GM12878 (cell line): ENCODE results near the gene FAM120A. TPM values are rescaled to one million over a fixed set of nuclear protein-coding genes. Genes with fewer than 3 reads are reported as not detected.

Source experiments
- ATAC-seq: fragments of 200-7000 bp; cut with Tn5 transposase; 3 replicates; pipeline ENCODE4 v1.9.1; 2020; ENCODE audit warnings: mild to moderate bottlenecking, moderate library complexity
- BruUV-seq: library from RNA; stranded (reverse); fragments of 400-500 nt; replicated peaks from 2 replicates; lab custom pipeline; 2021; lab: Mats Ljungman, UMichigan
- CTCF ChIA-PET: fragments of 300-600 bp; sonication (Branson Sonifier 250); formaldehyde crosslinking; extraction: SDS; loops from one replicate; lab custom pipeline; 2021; ENCODE audit warnings: inconsistent platforms; lab: Yijun Ruan, JAX
- POLR2A ChIA-PET: fragments of 350-600 bp; formaldehyde crosslinking; extraction: SDS; loops from one replicate; lab custom pipeline; 2021; ENCODE audit warnings: inconsistent platforms; lab: Charles Lee
- RAD21 ChIA-PET: fragments of 300-600 bp; sonication (Branson Sonifier 250); formaldehyde crosslinking; loops from one replicate; lab custom pipeline; 2023; ENCODE audit warnings: antibody characterized with exemption; ENCODE audit not compliant: unreplicated experiment; lab: Charles Lee
- SMC1A ChIA-PET: fragments of 300-600 bp; sonication (Branson Sonifier 250); formaldehyde crosslinking; loops from one replicate; lab custom pipeline; 2023; ENCODE audit not compliant: unreplicated experiment, uncharacterized antibody; lab: Charles Lee
- DNase-seq: peaks from one replicate; pipeline ENCODE4 v3.0.0-alpha.2; 2011; ENCODE audit warnings: low read depth, low spot score
- FAIRE-seq: peaks from 3 replicates; lab custom pipeline; 2011; peaks lifted over from hg19 to GRCh38; lab: Jason Lieb, UNC
- H2AFZ ChIP-seq: 2 replicates; pipeline ENCODE4 v1.6.0; 2011; ENCODE audit warnings: low read depth, low read length, control low read depth; ENCODE audit not compliant: control insufficient read depth
- H3K27ac ChIP-seq: 2 replicates; pipeline ENCODE4 v1.5.1; 2011; ENCODE audit warnings: control low read depth; ENCODE audit not compliant: control insufficient read depth, insufficient read depth
- H3K27me3 ChIP-seq, 2 experiments: replicated peaks in 1 of 2; 2 replicates each; pipeline versions ENCODE4 v1.6.0 to v1.6.1; 2011; ENCODE audit warnings: low read length in 1 of 2; ENCODE audit not compliant: control insufficient read depth in 2 of 2, insufficient read depth in 2 of 2
- H3K36me3 ChIP-seq, 2 experiments: 2 replicates each; pipeline ENCODE4 v1.5.1; 2011; ENCODE audit warnings: low read length in 1 of 2; ENCODE audit not compliant: control insufficient read depth in 2 of 2, insufficient read depth in 2 of 2
- H3K4me1 ChIP-seq: 2 replicates; pipeline ENCODE4 v1.6.1; 2011; ENCODE audit warnings: mild to moderate bottlenecking, low read length, moderate library complexity, mixed read lengths; ENCODE audit not compliant: control insufficient read depth, insufficient read depth
- H3K4me2 ChIP-seq: 2 replicates; pipeline ENCODE4 v1.6.0; 2011; ENCODE audit warnings: control low read depth; ENCODE audit not compliant: control insufficient read depth, insufficient read depth
- H3K4me3 ChIP-seq: fragments of 200-600 bp; sonication (generic); 2 replicates; pipeline ENCODE4 v1.5.1; 2016
- H3K79me2 ChIP-seq: 2 replicates; pipeline ENCODE4 v1.6.0; 2011; ENCODE audit warnings: low read length; ENCODE audit not compliant: control insufficient read depth, insufficient read depth
- H3K9ac ChIP-seq: 2 replicates; pipeline ENCODE4 v1.8.0; 2011; ENCODE audit warnings: low read length, control low read depth, mixed read lengths; ENCODE audit not compliant: control insufficient read depth, insufficient read depth
- H3K9me3 ChIP-seq: replicated peaks from 3 replicates; pipeline ENCODE4 v1.5.1; 2011; ENCODE audit warnings: mild to moderate bottlenecking, low read length; ENCODE audit not compliant: control insufficient read depth, insufficient read depth
- H4K20me1 ChIP-seq: 2 replicates; pipeline ENCODE4 v1.6.0; 2011; ENCODE audit not compliant: control insufficient read depth, insufficient read depth
- DPF2 ChIP-seq: fragments of 450-650 bp; IDR thresholded peaks from 2 replicates; pipeline ENCODE4 v1.6.1; 2017; ENCODE audit warnings: mild to moderate bottlenecking
- EP300 ChIP-seq, 2 experiments: fragments of 150-350 bp in 1 of 2; IDR thresholded peaks; 2 replicates each; pipeline ENCODE4 v1.6.1; 2011 to 2012; ENCODE audit warnings: low read depth in 2 of 2, low read length in 2 of 2, borderline replicate concordance in 1 of 2, improper control_type of control experiment in 1 of 2, inconsistent platforms in 1 of 2; ENCODE audit not compliant: control insufficient read depth in 1 of 2
- IKZF1 ChIP-seq: fragments of 450-650 bp; conservative IDR thresholded peaks from 2 replicates; pipeline ENCODE4 v1.6.1; 2017; ENCODE audit warnings: antibody characterized with exemption, mild to moderate bottlenecking
- SPI1 ChIP-seq: IDR thresholded peaks from 2 replicates; pipeline ENCODE4 v1.6.1; 2011; ENCODE audit warnings: low read depth, mild to moderate bottlenecking, low read length, moderate library complexity, borderline replicate concordance; ENCODE audit not compliant: insufficient read depth
- TBL1XR1 ChIP-seq: IDR thresholded peaks from 2 replicates; pipeline ENCODE4 v1.6.1; 2012; ENCODE audit warnings: low read depth, low read length, improper control_type of control experiment
- YBX1 ChIP-seq: fragments of 450-650 bp; IDR thresholded peaks from 2 replicates; pipeline ENCODE4 v1.6.1; 2016; ENCODE audit warnings: antibody characterized with exemption
- YY1 ChIP-seq: IDR thresholded peaks from 2 replicates; pipeline ENCODE4 v1.6.1; 2011; ENCODE audit warnings: low read depth, mild to moderate bottlenecking, low read length
- WGBS: methylation state at CpG from one replicate; pipeline ENCODE4 v1.1.6; 2016; ENCODE audit warnings: low lambda C conversion rate; ENCODE audit not compliant: insufficient replicate concordance, insufficient coverage; ENCODE audit errors: missing lambda C conversion rate; 5-methylcytosine and 5-hydroxymethylcytosine counted together
- in situ Hi-C: fragments of 300-500 bp; cut with MboI; formaldehyde crosslinking; loops from 9 replicates; pipeline ENCODE4 v1.14.3; 2018; ENCODE audit warnings: mixed read lengths
- intact Hi-C: fragments of 100-400 bp; cut with micrococcal nuclease; formaldehyde crosslinking; loops from one replicate; pipeline ENCODE4 v1.14.2; 2022; ENCODE audit not compliant: unreplicated experiment
- polyA plus RNA-seq, 11 experiments: library from polyadenylated mRNA; depleted of rRNA in 4 of 11; unstranded in 6 of 11; stranded (reverse) in 5 of 11; fragments of >200 nt; fragmentation: Nextera tagmentation in 4 of 11; fragmentation: Illumina TruSeq in 1 of 11; extraction: Ambion mirVana in 4 of 11; extraction: Trizol in 1 of 11; gene quantifications; 1 replicate in 1 of 11; 2 replicates in 10 of 11; pipeline versions ENCODE4 v1.2.1 to v1.2.3, GENCODE V29; 2011 to 2016; ENCODE audit warnings: inconsistent platforms in 2 of 11, missing spikeins in 2 of 11, low read depth in 1 of 11
- total RNA-seq, 4 experiments: library from RNA; depleted of rRNA in 3 of 4; stranded (reverse); fragments of >200 nt in 3 of 4; fragmentation: Illumina TruSeq in 1 of 4; extraction: Trizol in 1 of 4; gene quantifications; 2 replicates each; pipeline versions ENCODE4 v1.2.1 to v1.2.3, GENCODE V29; 2013 to 2021
- TF ChIP-seq, protein P1 (sequence below): fragments of 450-650 bp; IDR thresholded peaks from 2 replicates; pipeline ENCODE4 v1.6.1; 2016; ENCODE audit warnings: mild to moderate bottlenecking
- TF ChIP-seq, protein P2 (sequence below): IDR thresholded peaks from 2 replicates; pipeline ENCODE4 v1.6.1; 2011; ENCODE audit warnings: low read depth, low read length, improper control_type of control experiment, borderline replicate concordance
- TF ChIP-seq, protein P3 (sequence below): fragments of 450-650 bp; IDR thresholded peaks from 2 replicates; pipeline ENCODE4 v1.6.1; 2016; ENCODE audit warnings: mild to moderate bottlenecking

Gene FAM120A
- total and polyA plus RNA-seq, 10 of the 15 experiments (the other 5 are each of a cell fraction or from before 2014, with no cell fraction given): 13.1 to 89.6 (median 52.5) TPM

GRCh38 chr9:93464395-93464794, 12.9 kb downstream of the FAM120A start:
- DNase-seq (no peak), FAIRE-seq (no peak), ATAC-seq (peak; percentile 69)
- no peaks in the 10 kb centered on the region for H4K20me1 ChIP-seq
- peak overlapping the region; percentile 60 for H3K27ac ChIP-seq
- peaks cover 31% of the 10 kb centered on the region for H3K4me1 ChIP-seq
- CTCF ChIA-PET: interaction anchor here (0.7 to 2.8 kb wide), 4 partner anchors 9 to 102 kb away, joined by 3 to 17 read pairs (median 8); partner anchors contain the start of gene FAM120AOS
- peak overlapping the region; percentile 17; the same call in 1 of the 2 replicates for H3K4me2 ChIP-seq
- intact Hi-C loops (no loop called here), in situ Hi-C loops (no loop called here)
- BruUV-seq: no TSS peak
- H2AFZ ChIP-seq: no peak overlapping the region
- POLR2A ChIA-PET: interaction anchor here (0.5 to 5.2 kb wide), 3 partner anchors 8 to 16 kb away, joined by 3 to 64 read pairs (median 10); partner anchors contain the start of genes FAM120A and FAM120AOS
- no peaks in the 10 kb centered on the region for H3K27me3 ChIP-seq
- peaks cover 98% of the 10 kb centered on the region for H3K79me2 ChIP-seq
- H3K4me3 ChIP-seq: 0 out of 2 replicates have a peak overlapping the region, but pooled peaks have one; percentile 13
- H3K9ac ChIP-seq: peak overlapping the region; percentile 38
- RAD21 ChIA-PET: interaction anchor here (0.8 to 2.6 kb wide), 5 partner anchors 8 to 14 kb away, joined by 3 to 17 read pairs (median 4); partner anchors contain the start of gene FAM120AOS
- SMC1A ChIA-PET: interaction anchor here (0.8 to 4.0 kb wide), 6 partner anchors 8 to 102 kb away, joined by 3 to 34 read pairs (median 9); partner anchors contain the start of gene FAM120AOS
- TF ChIP-seq SPI1 (peak; percentile 91), EP300 (IDR thresholded peaks at IDR 0.05; ENCODE audit: borderline replicate concordance in 1 of 2, control insufficient read depth in 1 of 2, low read depth in 2 of 2, low read length in 2 of 2) (peak in 1 of 2 experiments; percentile 42; a peak in 1 of 4 replicates), YY1 (peak; percentile 90), IKZF1 (peak; percentile 25; the same call in 1 of the 2 replicates), TBL1XR1 (0 out of 2 replicates have a peak, but pooled peaks have one; percentile 40), DPF2 (peak; percentile 59; the same call in 1 of the 2 replicates), YBX1 (no peak)
- TF ChIP-seq, protein P1, sequence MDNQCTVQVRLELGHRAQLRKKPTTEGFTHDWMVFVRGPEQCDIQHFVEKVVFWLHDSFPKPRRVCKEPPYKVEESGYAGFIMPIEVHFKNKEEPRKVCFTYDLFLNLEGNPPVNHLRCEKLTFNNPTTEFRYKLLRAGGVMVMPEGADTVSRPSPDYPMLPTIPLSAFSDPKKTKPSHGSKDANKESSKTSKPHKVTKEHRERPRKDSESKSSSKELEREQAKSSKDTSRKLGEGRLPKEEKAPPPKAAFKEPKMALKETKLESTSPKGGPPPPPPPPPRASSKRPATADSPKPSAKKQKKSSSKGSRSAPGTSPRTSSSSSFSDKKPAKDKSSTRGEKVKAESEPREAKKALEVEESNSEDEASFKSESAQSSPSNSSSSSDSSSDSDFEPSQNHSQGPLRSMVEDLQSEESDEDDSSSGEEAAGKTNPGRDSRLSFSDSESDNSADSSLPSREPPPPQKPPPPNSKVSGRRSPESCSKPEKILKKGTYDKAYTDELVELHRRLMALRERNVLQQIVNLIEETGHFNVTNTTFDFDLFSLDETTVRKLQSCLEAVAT: no peak; the same call in 1 of the 2 replicates
- TF ChIP-seq, protein P2, sequence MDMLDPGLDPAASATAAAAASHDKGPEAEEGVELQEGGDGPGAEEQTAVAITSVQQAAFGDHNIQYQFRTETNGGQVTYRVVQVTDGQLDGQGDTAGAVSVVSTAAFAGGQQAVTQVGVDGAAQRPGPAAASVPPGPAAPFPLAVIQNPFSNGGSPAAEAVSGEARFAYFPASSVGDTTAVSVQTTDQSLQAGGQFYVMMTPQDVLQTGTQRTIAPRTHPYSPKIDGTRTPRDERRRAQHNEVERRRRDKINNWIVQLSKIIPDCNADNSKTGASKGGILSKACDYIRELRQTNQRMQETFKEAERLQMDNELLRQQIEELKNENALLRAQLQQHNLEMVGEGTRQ: no peak
- TF ChIP-seq, protein P3, sequence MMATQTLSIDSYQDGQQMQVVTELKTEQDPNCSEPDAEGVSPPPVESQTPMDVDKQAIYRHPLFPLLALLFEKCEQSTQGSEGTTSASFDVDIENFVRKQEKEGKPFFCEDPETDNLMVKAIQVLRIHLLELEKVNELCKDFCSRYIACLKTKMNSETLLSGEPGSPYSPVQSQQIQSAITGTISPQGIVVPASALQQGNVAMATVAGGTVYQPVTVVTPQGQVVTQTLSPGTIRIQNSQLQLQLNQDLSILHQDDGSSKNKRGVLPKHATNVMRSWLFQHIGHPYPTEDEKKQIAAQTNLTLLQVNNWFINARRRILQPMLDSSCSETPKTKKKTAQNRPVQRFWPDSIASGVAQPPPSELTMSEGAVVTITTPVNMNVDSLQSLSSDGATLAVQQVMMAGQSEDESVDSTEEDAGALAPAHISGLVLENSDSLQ: peak; percentile 15; the same call in 1 of the 2 replicates
- no peaks in the 10 kb centered on the region; the same call in 2 of the 3 replicates for H3K9me3 ChIP-seq
- WGBS: 33% methylated on average over 3 of the region's 3 CpGs
- H3K36me3 ChIP-seq: peaks cover 0 to 11% of the 10 kb centered on the region in 2 experiments; a peak in 1 of 4 replicates
